OCI-LY7 (cell line): ENCODE results near the gene FBN2.

Experiments used
- EZH2phosphoT487 ChIP-seq: fragments of 200-600 bp; sonication (generic); IDR thresholded peaks from 2 replicates; pipeline ENCODE4 v1.6.1; 2018; ENCODE audit warnings: low read depth, borderline replicate concordance, mild to moderate bottlenecking, mixed run types, antibody characterized with exemption, low read length, moderate library complexity, mixed read lengths
- TF ChIP-seq, protein P1 (sequence below): fragments of 200-600 bp; sonication (generic); conservative IDR thresholded peaks from 2 replicates; pipeline ENCODE4 v1.5.1; 2014; ENCODE audit warnings: mild to moderate bottlenecking, antibody characterized with exemption, low read length, moderate library complexity, mixed read lengths

DNA sequence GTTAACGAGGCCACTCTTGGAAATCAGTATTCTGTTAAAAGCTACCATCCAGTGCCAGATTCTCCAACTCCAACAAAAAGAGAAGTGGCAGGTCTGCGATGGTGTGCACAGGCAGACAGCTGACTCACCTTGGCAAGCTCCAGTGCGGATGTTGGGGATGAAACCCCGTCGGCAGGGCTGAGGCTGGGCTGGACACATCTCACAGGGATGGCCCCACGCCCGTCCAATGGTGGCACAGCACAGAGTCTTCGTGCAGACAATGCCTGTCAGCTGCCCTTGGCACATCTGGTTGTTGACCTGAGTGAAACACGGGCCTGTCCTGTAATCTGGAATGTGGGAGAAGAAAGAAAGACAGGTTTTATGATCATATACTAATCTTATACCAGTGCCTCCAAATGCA is 73.4 kb downstream of the FBN2 start:
- TF ChIP-seq, protein P1, sequence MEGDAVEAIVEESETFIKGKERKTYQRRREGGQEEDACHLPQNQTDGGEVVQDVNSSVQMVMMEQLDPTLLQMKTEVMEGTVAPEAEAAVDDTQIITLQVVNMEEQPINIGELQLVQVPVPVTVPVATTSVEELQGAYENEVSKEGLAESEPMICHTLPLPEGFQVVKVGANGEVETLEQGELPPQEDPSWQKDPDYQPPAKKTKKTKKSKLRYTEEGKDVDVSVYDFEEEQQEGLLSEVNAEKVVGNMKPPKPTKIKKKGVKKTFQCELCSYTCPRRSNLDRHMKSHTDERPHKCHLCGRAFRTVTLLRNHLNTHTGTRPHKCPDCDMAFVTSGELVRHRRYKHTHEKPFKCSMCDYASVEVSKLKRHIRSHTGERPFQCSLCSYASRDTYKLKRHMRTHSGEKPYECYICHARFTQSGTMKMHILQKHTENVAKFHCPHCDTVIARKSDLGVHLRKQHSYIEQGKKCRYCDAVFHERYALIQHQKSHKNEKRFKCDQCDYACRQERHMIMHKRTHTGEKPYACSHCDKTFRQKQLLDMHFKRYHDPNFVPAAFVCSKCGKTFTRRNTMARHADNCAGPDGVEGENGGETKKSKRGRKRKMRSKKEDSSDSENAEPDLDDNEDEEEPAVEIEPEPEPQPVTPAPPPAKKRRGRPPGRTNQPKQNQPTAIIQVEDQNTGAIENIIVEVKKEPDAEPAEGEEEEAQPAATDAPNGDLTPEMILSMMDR: no peak
- no peak for TF ChIP-seq EZH2phosphoT487
